SJCRH30 (cell line): ENCODE results near the gene SERTAD3. TPM values are rescaled to one million over a fixed set of nuclear protein-coding genes. Genes with fewer than 3 reads are reported as not detected.
A peak's percentile ranks its signal among the peaks of the same experiment; 100 is the strongest.
"Not testable (repeated sequence)": the region's sequence is repeated elsewhere in the genome, so short reads cannot be mapped to it uniquely, and the experiment has no call there.

Experiments
- DNase-seq, 2 experiments: peaks; one replicate each; pipeline ENCODE4 v3.0.0-alpha.2; 2015 to 2020
- H3K27ac ChIP-seq: fragments of 250-450 bp; sonication (Bioruptor Pico); 2 replicates; pipeline ENCODE4 v1.5.1; 2020; ENCODE audit warnings: mild to moderate bottlenecking, moderate library complexity
- H3K27me3 ChIP-seq: fragments of 250-450 bp; sonication (Bioruptor Pico); 2 replicates; pipeline ENCODE4 v1.5.1; 2020; ENCODE audit warnings: mild to moderate bottlenecking, moderate library complexity
- H3K36me3 ChIP-seq: fragments of 250-450 bp; sonication (Bioruptor Pico); 2 replicates; pipeline ENCODE4 v1.5.1; 2020; ENCODE audit warnings: mild to moderate bottlenecking, moderate library complexity
- H3K4me1 ChIP-seq: fragments of 250-450 bp; sonication (Bioruptor Pico); 2 replicates; pipeline ENCODE4 v1.5.1; 2020; ENCODE audit warnings: mild to moderate bottlenecking, moderate library complexity
- H3K4me3 ChIP-seq: fragments of 250-450 bp; sonication (Bioruptor Pico); 2 replicates; pipeline ENCODE4 v1.5.1; 2020; ENCODE audit warnings: mild to moderate bottlenecking, moderate library complexity
- H3K9me3 ChIP-seq: fragments of 250-450 bp; sonication (Bioruptor Pico); replicated peaks from 2 replicates; pipeline ENCODE4 v1.5.1; 2020; ENCODE audit warnings: mild to moderate bottlenecking, moderate library complexity
- total RNA-seq: library from RNA; depleted of rRNA; stranded (reverse); fragments of >200 nt; shearing (Covaris generic); gene quantifications from 2 replicates; pipeline ENCODE4 v1.2.3, GENCODE V29; 2014

Gene SERTAD3
- total RNA-seq, 1 experiment from 2014 or later = 29.7 TPM

DNA sequence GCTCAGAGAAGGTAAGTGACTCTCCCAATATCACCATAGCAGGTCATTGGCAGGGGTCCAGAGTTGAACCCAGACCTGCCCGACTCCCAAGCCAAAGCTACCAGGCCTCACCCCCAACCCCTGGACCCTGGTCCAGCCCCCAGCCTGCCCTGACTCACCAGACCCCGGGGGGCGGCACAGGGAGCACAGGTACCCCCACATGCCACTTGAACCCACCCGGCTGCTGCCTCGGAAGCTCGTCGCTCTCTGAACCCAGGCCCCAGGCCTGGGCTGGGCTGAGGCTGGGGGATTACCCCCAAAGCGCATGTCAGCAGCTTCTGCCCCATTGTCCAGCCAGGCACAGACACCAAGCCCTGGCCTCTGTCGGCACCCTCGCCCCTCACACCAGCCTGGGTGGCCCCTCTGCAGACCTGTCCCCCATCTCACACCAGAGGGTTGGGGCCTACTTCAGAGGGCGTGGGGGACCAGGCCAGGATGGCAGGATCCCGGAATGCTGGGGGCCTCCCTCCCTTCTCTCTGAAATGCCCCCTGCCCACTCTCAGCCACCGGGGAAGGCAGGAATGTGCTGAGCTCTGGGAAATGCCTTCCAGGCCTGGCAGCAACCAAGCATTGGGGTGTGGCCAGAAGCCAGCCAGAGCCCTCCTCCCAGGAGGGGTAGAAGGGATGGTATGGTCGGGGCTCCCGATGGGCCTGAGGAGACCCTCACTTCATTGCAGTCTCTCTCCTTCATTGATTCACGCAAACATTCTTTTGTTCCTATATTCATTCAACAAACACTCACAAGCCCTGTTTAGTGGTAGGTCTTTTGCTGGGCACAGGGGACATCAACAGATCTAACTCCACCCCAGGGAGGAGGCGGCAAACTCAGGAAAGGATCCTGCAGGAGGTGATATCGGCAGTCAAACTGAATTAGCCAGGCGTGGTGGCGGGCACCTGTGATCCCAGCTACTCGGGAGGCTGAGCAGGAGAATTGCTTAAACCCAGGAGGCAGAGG, 29.3 kb downstream of the SERTAD3 start:
- peaks cover 18% of the 10 kb centered on the region; the same call in 1 of the 2 replicates for H3K4me1 ChIP-seq
- no peak for DNase-seq

DNA sequence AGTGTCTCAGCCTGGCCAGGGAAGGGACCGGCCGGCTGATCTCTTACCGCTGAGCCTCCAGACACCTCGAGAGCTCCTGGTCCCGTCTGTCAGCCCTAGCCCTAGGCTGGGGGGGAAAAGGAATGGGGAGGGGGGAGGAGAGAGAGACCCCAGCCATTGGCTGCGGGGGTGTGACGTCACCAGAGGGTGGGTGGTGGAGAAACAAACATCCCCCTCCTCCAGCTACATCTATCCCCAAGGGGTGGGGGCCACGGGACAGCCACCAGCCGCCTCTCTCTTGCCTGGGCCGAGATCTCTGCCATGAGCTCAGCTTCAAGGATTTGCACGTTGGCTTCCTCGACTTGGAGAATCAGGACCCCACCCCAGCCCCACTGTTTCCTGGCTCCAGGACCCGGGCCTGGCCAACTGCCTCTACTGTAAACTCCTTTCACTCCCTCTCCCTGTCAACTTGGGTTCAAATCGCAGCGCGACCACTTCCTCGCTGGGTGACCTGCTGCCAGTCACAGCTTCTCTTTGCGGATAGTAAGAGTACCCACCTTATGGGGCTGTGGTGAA, 30.8 kb downstream of the SERTAD3 start, which contains the start of gene PRX:
Gene PRX, minus strand, starts transcription at position 88 of the 555 bp plus-strand sequence. CDS start 5,446 bp downstream, outside the sequence.
- H3K9me3 ChIP-seq = no peaks in the 10 kb centered on the region
- H3K4me1 ChIP-seq = peaks cover 18% of the 10 kb centered on the region; the same call in 1 of the 2 replicates
- H3K27ac ChIP-seq = no peak within 1 kb of the TSS
- peak; percentile 79 to 84 for DNase-seq
- H3K27me3 ChIP-seq = peaks cover 10% of the 10 kb centered on the region
- no peak within 1 kb of the TSS; the same call in 1 of the 2 replicates for H3K4me3 ChIP-seq
- no peaks in the 10 kb centered on the region for H3K36me3 ChIP-seq

More for the DNA sequence above, 29.3 kb downstream of the SERTAD3 start:
- H3K27me3 ChIP-seq = peaks cover 10% of the 10 kb centered on the region
- H3K27ac ChIP-seq = no peak overlapping the region
- no peaks in the 10 kb centered on the region for H3K36me3 ChIP-seq
- no peak overlapping the region for H3K4me3 ChIP-seq
- H3K9me3 ChIP-seq = no peaks in the 10 kb centered on the region

DNA sequence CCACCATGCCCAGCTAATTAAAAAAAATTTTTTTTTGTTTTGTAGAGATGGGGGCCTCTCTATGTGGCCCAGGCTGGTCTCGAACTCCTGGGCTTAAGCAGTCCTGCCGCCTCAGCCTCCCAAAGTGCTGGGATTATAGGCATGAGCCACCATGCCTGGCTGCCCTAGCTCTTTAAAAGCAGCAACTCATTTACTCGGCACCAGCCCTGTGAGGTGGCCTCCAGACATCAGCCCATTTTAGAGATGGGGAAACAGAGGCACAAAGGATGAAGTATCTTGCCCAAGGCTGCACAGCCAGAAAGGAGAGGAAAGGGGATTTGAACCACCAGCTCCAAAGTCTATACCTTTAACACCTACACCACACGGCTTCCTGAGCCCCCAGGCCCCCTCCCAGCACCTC, 31.3 kb downstream of the SERTAD3 start:
- peaks cover 21% of the 10 kb centered on the region; the same call in 1 of the 2 replicates for H3K4me1 ChIP-seq
- H3K36me3 ChIP-seq = no peaks in the 10 kb centered on the region
- no peak overlapping the region for H3K4me3 ChIP-seq
- H3K27ac ChIP-seq = no peak overlapping the region
- no peaks in the 10 kb centered on the region for H3K9me3 ChIP-seq
- no peak for DNase-seq
- H3K27me3 ChIP-seq = peaks cover 10% of the 10 kb centered on the region

DNA sequence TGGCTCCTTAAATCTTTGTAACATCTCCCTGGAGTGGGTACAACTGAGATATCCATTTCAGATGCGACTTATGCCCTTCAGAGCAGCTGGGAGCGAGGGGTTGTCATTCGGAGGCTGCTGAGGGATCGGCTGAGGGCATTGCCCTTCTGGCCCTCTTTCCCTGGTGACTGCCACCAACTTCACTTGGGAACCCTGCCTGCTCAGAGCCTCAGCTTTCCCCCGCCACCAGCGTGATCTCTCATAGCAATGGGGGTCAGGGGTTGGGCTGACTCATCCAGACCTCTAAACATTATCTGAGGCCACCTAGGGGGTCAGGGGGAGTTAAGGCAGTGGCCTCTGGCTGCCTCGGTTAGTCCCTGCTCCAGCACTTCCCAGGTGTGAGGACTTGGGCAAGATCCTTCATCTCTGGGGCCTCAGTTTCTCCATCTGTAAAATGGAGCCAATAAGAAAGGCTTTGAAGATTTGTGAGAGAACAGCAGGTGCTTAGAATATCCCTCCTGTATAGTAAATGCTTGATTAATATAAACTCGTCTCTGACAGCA, 32.1 kb downstream of the SERTAD3 start:
- no peak for DNase-seq
- H3K27ac ChIP-seq = no peak overlapping the region
- H3K4me3 ChIP-seq = no peak overlapping the region
- no peaks in the 10 kb centered on the region for H3K9me3 ChIP-seq
- H3K27me3 ChIP-seq = peaks cover 10% of the 10 kb centered on the region
- peaks cover 15% of the 10 kb centered on the region; the same call in 1 of the 2 replicates for H3K4me1 ChIP-seq
- no peaks in the 10 kb centered on the region for H3K36me3 ChIP-seq

DNA sequence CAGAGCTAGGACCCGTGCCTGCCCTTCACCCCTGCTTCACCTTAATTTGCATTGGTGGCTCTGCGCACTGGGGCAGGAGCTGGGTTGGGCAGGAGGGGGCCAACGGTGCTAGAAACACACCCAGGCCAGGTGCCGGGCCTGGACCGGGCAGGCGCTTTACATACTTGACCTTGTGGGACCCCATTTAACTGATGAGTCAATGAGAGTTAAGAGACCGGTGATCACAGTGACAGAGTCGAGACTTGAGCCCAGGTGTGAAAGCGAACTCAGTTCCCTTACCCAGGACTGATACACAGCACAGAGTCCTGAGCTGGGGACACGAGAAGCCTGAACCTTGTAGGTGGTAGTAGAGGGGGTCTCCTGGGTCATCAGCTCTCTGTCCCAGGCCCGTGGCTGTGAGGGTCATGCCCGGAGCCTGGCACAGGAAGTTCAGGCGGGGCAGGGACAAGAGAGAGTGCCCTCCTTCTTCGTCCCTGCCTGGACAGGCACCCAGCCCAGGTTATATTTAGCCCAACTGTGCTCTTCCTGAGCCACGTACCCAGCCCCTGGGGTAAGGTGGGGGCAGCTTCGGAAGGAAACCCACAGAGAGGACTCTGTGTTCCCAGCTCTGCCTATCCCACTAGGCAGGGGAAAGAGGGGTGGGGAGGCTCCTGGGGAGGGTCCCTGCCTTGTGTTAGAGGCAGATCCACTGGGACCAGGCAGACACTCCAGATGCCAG, 32.9 kb downstream of the SERTAD3 start:
- Histone ChIP-seq H3K27me3 (peaks cover 10% of the 10 kb centered on the region), H3K36me3 (no peaks in the 10 kb centered on the region), H3K4me3 (no peak overlapping the region), H3K9me3 (no peaks in the 10 kb centered on the region), H3K27ac (no peak overlapping the region), H3K4me1 (peaks cover 11% of the 10 kb centered on the region; the same call in 1 of the 2 replicates)
- DNase-seq = no peak

DNA sequence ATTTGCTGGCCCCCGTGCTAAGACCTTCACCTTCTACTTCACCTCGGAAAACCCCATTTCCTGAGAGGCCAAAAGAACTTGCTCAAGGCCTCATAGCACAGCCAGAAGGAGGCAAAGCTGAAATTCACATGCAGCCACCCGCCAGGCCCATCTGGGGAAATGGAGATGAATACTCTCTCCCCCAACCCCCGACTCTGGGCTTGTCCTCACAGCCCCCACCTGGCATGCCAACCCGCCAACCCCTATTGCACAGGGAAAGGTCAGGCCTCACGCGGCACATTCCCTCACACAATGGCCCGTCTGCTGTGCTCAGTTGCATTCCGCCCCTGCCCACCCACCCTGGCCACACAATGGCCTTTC, 34.1 kb downstream of the SERTAD3 start:
- DNase-seq = no peak
- no peak overlapping the region for H3K27ac ChIP-seq
- peaks cover 10% of the 10 kb centered on the region for H3K27me3 ChIP-seq
- no peaks in the 10 kb centered on the region for H3K36me3 ChIP-seq
- H3K4me1 ChIP-seq = peaks cover 11% of the 10 kb centered on the region; the same call in 1 of the 2 replicates
- no peak overlapping the region for H3K4me3 ChIP-seq
- no peaks in the 10 kb centered on the region for H3K9me3 ChIP-seq

DNA sequence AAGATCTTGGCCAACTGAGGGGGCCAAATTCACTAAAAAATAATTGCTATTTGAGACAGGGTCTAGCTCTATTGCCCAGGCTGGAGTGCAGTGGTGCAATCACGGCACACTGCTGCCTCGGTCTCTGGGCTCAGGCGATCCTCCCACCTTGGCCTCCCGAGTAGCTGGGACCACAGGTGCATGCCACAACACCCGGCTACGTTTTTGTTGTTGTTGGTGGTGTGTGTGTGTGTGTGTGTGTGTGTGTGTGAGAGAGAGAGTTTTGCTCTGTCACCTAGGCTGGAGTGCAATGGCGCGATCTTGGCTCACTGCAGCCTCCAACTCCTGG, 35.6 kb downstream of the SERTAD3 start:
- not testable (repeated sequence) for H3K36me3 ChIP-seq, H3K9me3 ChIP-seq, DNase-seq, H3K4me3 ChIP-seq, H3K27me3 ChIP-seq, H3K27ac ChIP-seq, H3K4me1 ChIP-seq

DNA sequence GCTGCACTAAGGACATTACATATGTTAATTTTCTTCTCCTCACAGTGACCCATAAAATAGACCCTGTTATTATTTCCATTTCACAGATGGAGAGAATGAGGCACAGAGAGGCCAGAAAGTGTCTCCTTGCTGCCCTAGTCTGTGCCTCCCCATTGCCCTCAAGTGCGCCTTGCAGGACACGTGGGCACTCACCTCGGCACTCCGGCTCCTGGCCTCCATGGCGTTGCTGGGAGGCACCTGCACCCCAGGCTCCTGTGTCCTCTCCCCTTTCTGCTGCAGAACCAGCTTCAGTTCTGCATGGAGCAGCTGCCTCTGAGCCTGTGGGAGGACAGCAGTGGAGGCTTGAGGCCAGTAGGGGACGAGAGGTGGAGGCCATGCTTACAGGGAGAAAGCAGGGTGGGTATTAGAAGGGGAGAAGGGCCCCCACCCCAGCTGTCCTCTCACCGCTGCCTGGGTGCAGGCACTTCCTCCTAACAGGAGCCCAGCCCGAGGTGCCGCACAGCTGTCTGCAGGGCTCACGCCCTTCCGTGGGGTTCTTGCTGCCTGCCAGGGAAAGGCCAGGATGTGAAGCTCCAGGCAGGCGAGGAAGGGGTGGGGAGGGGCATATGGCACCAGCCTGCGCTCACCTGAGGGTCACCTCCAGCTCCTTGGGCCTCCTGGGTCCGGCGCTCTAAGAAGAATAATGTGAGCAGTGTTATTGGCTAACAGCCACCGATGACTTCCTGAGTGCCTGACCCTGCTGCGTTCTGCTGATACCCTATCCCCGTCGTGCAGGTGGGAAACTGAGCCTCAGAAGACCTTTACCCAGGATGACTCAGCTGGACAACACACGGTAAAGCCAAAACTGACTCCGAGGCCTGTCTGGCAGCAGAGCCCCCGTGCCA, 36.2 kb downstream of the SERTAD3 start:
- no peak overlapping the region for H3K27ac ChIP-seq
- DNase-seq = peak; percentile 72 to 73
- no peak overlapping the region for H3K4me3 ChIP-seq
- no peaks in the 10 kb centered on the region for H3K36me3 ChIP-seq
- H3K9me3 ChIP-seq = no peaks in the 10 kb centered on the region
- peaks cover 10% of the 10 kb centered on the region for H3K27me3 ChIP-seq
- H3K4me1 ChIP-seq = peaks cover 6% of the 10 kb centered on the region; the same call in 1 of the 2 replicates

DNA sequence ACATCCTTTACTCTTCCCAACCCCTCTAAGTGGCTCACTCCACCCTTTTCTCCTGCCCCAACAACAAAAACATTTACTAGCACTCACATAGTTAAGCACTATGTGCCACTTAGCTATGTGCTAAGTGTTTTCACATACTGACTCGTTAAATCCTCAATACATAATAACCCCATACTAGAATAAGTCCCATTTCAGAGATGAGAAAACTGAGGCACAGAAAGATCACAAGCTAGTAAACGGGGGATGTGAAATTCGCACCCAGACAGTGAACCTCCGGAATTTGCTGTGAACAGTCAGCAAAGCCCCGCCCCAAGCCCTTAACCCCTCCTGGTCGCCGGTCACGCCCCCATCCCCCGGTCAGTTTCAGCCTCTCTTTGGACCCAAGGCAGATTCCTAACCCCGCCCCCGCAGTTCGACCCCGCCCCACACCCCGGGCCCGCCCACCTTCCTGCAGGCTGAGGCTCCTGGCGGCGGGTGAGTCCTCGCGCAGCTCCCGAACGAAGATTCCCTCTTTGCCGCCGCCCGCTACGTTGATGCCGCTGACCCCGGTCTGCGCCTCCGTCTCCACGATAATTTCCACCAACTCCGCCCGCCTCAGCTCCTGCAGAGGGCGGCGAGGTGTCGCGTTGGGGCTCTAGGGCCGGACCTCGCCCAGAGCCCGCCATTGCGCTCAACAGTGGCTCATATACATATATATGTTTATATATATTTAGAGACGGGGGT, 40.7 kb downstream of the SERTAD3 start:
- Histone ChIP-seq H3K4me1 (peaks cover 6% of the 10 kb centered on the region; the same call in 1 of the 2 replicates), H3K4me3 (peak overlapping the region; percentile 57), H3K9me3 (no peaks in the 10 kb centered on the region), H3K36me3 (no peaks in the 10 kb centered on the region), H3K27ac (peak overlapping the region; percentile 15), H3K27me3 (no peaks in the 10 kb centered on the region)
- peak; percentile 95 to 98 for DNase-seq

DNA sequence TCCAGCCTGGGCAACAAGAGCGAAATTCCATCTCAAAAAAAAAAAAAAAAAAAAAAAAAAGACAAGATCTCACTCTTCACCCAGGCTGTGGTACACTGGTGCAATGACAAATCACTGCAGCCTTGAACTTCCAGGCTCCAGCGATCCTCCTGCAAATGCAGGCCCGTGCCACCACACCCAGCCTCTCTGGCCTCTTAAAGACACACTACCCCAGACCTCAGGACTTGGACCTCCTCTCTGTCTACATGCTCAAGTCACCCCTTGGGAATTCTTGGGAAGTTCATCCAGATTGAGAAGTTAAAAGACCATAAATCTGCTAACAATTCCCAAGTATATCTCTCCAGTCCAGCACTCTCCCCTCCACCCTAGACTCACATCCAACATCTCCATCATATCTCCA, 43.6 kb downstream of the SERTAD3 start:
- DNase-seq = no peak
- Histone ChIP-seq H3K36me3 (no peaks in the 10 kb centered on the region), H3K4me3 (no peak overlapping the region)

DNA sequence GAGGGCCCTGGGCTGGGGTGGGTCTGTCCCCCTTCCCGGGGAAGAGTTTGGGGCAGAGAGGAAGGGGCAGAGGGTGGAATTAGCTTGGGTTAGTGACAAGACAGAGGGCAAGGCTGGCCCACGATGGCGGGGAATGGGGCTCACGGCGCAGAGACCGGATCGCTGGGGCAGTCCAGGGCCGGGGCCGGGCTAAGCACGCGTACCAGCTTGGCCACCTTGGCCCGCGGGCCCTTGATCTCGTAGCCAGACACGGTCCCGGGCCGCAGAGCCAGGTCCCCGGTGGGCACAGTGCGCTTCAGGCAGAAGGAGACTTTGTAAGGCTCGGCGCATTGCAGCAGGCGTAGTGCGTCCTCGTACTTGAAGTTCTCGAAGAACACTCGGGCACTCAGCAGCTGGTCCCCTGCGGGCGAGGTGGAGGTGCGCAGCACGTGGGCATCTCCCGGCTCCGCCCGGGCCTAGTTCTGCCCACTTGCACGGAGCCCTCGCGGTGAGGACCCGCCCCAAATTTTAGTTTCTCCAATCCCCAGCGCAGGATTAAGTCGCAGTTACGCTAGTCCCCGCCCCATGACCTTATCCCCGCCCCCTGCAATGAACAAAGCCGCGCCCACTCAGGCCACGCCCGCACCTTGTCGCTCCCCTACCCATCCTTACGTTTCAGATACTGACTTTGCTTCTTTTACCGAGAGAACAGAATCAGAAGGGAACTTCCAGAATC, 45.6 kb downstream of the SERTAD3 start:
- Histone ChIP-seq H3K27ac (no peak overlapping the region), H3K36me3 (no peaks in the 10 kb centered on the region), H3K4me1 (no peaks in the 10 kb centered on the region), H3K27me3 (peaks cover 11% of the 10 kb centered on the region; the same call in 1 of the 2 replicates), H3K9me3 (no peaks in the 10 kb centered on the region), H3K4me3 (no peak overlapping the region)
- no peak for DNase-seq

More for the DNA sequence above, 43.6 kb downstream of the SERTAD3 start:
- H3K4me1 ChIP-seq = no peaks in the 10 kb centered on the region
- no peaks in the 10 kb centered on the region for H3K9me3 ChIP-seq
- H3K27ac ChIP-seq = no peak overlapping the region
- H3K27me3 ChIP-seq = no peaks in the 10 kb centered on the region

DNA sequence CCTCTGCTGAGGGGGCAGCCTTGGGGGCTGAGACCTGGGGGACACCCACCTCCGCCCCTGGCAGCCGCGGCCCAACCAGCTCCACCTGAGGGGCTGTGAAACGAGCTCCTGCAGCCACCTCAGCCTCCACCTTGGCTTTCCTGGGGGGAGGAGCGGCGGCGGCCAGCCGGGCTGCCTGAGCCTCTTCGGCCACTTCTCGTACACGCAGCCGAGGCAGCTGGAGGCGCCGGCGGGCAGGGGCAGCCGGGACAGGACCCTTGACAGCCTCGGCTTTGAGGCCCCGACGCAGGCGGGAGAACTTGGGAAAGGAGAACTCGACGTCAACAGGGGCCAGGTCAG, 46.6 kb downstream of the SERTAD3 start:
- peaks cover 11% of the 10 kb centered on the region; the same call in 1 of the 2 replicates for H3K27me3 ChIP-seq
- H3K27ac ChIP-seq = no peak overlapping the region
- no peaks in the 10 kb centered on the region for H3K36me3 ChIP-seq
- no peaks in the 10 kb centered on the region for H3K4me1 ChIP-seq
- DNase-seq = no peak
- no peaks in the 10 kb centered on the region for H3K9me3 ChIP-seq
- no peak overlapping the region for H3K4me3 ChIP-seq
